Aorta (tissue), 5 donors: ENCODE data around the gene MRPL21. TPM values are rescaled to one million over a fixed set of nuclear protein-coding genes. Genes with fewer than 3 reads are reported as not detected.
A peak's percentile ranks its signal among the peaks of the same experiment; 100 is the strongest.
"Not testable (repeated sequence)": the region's sequence is repeated elsewhere in the genome, so short reads cannot be mapped to it uniquely, and the experiment has no call there.

ENCODE experiments used
- ATAC-seq: fragments of 200-7000 bp; cut with Tn5 transposase; one replicate; pipeline ENCODE4 v1.9.1; 2022; ENCODE audit warnings: moderate library complexity; ENCODE audit not compliant: low FRiP score
- DNase-seq, 2 donors: peaks; one replicate each; pipeline ENCODE4 v3.0.0-alpha.2; 2020
- H3K27ac ChIP-seq, 2 donors: one replicate each; pipeline ENCODE4 v1.5.1; 2013; ENCODE audit warnings: low read length in 2 of 2, mild to moderate bottlenecking in 2 of 2, moderate library complexity in 2 of 2, control low read depth in 1 of 2, inconsistent platforms in 1 of 2, low read depth in 1 of 2
- H3K27me3 ChIP-seq, 2 donors: one replicate each; pipeline ENCODE4 v1.6.1; 2013; ENCODE audit warnings: control low read depth in 1 of 2, low read length in 1 of 2, mild to moderate bottlenecking in 1 of 2, moderate library complexity in 1 of 2; ENCODE audit not compliant: insufficient read depth in 2 of 2, control insufficient read depth in 1 of 2
- H3K36me3 ChIP-seq, 2 donors: one replicate each; pipeline ENCODE4 v1.6.1; 2013; ENCODE audit warnings: control low read depth in 1 of 2, low read length in 1 of 2, mild to moderate bottlenecking in 1 of 2; ENCODE audit not compliant: insufficient read depth in 2 of 2, control insufficient read depth in 1 of 2
- H3K4me1 ChIP-seq, 2 donors: one replicate each; pipeline ENCODE4 v1.6.1; 2013; ENCODE audit warnings: low read length in 2 of 2, control low read depth in 1 of 2, mild to moderate bottlenecking in 1 of 2, moderate library complexity in 1 of 2; ENCODE audit not compliant: insufficient read depth in 2 of 2, control insufficient read depth in 1 of 2
- H3K4me3 ChIP-seq, 2 donors: one replicate each; pipeline ENCODE4 v1.5.1; 2013; ENCODE audit warnings: low read length in 2 of 2, control low read depth in 1 of 2, mild to moderate bottlenecking in 1 of 2
- H3K9me3 ChIP-seq: one replicate; pipeline ENCODE4 v1.6.1; 2013; ENCODE audit warnings: mild to moderate bottlenecking, low read length; ENCODE audit not compliant: control insufficient read depth
- WGBS, 2 donors: extraction: QIAGEN DNeasy Blood & Tissue Kit; methylation state at CpG; one replicate each; pipeline ENCODE4 v1.1.7; 2013; 5-methylcytosine and 5-hydroxymethylcytosine counted together
- intact Hi-C, 2 donors: fragments of 100-400 bp; cut with DNase I; formaldehyde crosslinking; loops; one replicate each; pipeline versions ENCODE4 v1.14.2 to v1.15.0; 2022
- polyA plus RNA-seq, 2 donors: library from polyadenylated mRNA; stranded (reverse); fragments of 200-250 nt; gene quantifications; one replicate each; pipeline ENCODE4 v1.2.3, GENCODE V29; 2013
- total RNA-seq, 2 donors: library from RNA; stranded (reverse); fragmentation: NEBNext Ultra II Directional; extraction: Animal tissue kit (Norgen Biotek cat#: 25700); gene quantifications; one replicate each; pipeline ENCODE4 v1.2.1, GENCODE V29; 2021
- donor health status: healthy with polysubstance abuse.
- donor health status: Bipolar disorder and iron deficiency.
- donor health status: DM: no; HTN: no; CAD: no.
- donor health status: DM: no; HTN: no; CAD: no.
- donor health status: DM: yes; HTN: yes; CAD: no.

MRPL21 gene
- total and polyA plus RNA-seq, 4 donors, result 31.7 to 69.7 (median 44.3) TPM

DNA sequence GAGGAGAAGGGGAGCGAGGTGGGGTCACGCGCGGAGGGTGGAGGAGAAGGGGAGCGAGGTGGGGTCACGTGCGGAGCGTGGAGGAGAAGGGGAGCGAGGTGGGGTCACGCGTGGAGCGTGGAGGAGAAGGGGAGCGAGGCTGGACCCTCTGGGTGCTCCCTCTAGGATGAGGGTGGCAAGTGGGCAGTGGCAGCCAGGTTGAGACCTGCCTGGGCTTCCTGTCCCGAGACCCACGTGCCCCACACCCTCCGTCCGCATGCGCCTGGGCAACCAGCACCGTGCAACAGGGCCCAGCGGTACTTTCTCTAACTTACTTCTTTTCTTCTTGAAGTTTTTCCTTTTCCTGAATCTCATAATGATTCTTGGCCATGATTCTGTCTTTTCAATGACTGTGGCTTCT is 11.1 kb downstream of the MRPL21 start:
- H3K36me3 ChIP-seq, result peaks cover 0 to 2% of the 10 kb centered on the region in 2 donors

DNA sequence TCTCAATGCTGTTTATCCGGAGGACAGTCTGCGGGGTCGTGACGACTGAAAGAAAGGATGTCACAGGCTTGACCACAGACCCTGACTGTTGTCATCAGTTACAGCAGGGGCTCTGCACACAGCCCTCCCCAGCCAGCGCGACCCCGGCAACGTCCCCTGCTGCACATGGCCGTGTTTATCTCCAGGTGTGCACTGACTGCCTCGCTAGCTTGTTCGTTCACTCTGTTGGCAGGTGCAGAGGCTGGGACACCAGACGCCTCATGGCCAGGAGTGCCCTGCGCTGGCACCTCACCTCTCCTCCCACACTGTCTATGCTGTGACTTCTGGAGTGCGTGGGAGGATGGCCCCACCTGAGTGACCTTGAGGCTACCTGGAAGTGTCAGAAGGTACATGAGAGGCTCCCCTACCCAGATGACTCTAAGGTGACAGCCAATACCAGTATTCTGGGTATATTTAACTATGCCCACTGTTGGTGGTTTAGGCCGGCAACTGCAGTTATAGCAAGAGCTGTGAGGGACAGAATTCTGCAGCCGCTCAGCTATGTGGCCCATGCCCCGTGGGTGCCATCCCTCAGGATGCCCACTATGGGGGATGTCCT is 12.2 kb downstream of the MRPL21 start:
- H3K9me3 ChIP-seq, result no peaks in the 10 kb centered on the region
- no peak for DNase-seq
- no peak overlapping the region for H3K4me3 ChIP-seq
- no peaks in the 10 kb centered on the region for H3K27me3 ChIP-seq
- no peaks in the 10 kb centered on the region for H3K4me1 ChIP-seq
- WGBS, 2 donors, result 14 to 17% methylated on average over 17 of the region's 17 CpGs
- ATAC-seq, result peak; percentile 33
- no peaks in the 10 kb centered on the region for H3K36me3 ChIP-seq
- H3K27ac ChIP-seq, result peak overlapping the region in 1 of 2 donors; percentile 72
- intact Hi-C loops, result loop anchor here (5.0 kb wide), 1 partner anchor 54 kb away; no protein-coding TSS in a partner anchor

More for the DNA sequence above, 11.1 kb downstream of the MRPL21 start:
- ATAC-seq, result no peak
- Histone ChIP-seq H3K9me3 (no peaks in the 10 kb centered on the region), H3K27ac (no peak overlapping the region), H3K27me3 (no peaks in the 10 kb centered on the region), H3K4me1 (no peaks in the 10 kb centered on the region), H3K4me3 (no peak overlapping the region)
- WGBS, 2 donors, result 89 to 93% methylated on average over 17 to 20 of the region's 20 CpGs
- DNase-seq, result no peak
- intact Hi-C loops, result loop anchor here (5.0 kb wide), 1 partner anchor 55 kb away; no protein-coding TSS in a partner anchor

DNA sequence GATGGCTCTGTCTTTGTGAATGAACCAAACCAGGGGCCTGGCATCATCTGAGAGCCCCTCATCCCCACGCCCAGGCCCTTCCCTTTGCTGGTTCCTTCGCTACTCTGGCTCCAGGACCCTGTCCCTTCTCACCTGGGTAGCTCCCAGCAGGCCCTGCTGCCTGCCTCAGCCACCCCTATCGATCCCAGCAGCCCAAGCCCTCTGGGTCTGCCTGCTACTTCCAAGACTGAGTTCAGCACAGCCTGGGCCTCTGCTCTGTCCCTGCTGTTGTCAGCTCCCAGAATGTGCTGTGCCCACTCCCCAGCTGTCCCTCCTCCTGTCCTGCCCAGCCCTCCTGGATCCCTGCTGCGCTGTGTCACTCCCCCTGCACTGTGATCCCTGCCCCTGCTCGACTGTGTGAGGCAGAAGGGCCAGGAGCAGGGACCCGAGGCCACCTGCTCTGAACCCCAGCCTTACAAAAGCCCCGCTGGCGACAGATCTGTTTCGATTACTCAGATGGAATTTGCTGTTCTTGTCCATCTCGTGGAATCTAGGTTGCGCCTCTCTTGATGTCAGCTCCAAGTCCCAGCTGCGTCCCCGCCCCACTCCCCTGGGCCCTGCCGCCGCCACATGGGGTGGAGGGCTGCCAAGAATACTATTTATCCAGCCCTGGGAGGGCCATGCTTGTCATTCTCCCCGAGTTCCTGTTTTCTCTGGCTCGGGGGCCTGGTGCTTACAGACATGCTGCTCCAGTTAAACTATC is 13.0 kb downstream of the MRPL21 start:
- Histone ChIP-seq H3K27me3 (no peaks in the 10 kb centered on the region), H3K27ac (peak overlapping the region in 1 of 2 donors; percentile 70), H3K4me3 (no peak overlapping the region), H3K4me1 (no peaks in the 10 kb centered on the region), H3K36me3 (no peaks in the 10 kb centered on the region), H3K9me3 (no peaks in the 10 kb centered on the region)
- intact Hi-C loops, result loop anchor here (5.0 kb wide), 1 partner anchor 53 kb away; no protein-coding TSS in a partner anchor
- DNase-seq (peak; percentile 93 to 95), ATAC-seq (peak; percentile 94)
- WGBS, 2 donors, result 3 to 8% methylated on average over 17 of the region's 17 CpGs

DNA sequence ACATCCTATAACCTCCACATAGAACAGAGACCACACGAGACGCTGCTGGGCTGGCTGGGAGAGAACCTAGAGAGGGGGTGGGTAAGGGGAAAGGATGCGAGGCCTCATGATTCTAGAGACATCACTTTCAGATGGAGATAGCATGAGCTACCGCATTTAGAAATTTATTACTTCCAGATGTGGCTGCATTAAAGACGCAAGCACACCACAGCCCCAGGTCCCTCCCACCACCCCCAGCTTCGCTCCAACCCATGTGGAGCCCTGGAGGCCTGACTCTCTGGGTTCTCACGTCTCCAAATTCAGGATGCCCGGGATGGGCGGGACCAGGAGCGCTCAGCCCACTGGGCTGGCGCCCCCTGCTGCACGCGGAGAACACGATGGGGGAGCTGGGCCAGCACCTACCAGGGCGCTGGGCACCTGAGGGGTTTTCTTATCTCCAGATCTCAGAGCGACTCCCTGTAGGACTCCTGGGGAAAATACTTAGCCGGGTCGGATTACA is 13.6 kb downstream of the MRPL21 start:
- Histone ChIP-seq H3K4me3 (no peak overlapping the region), H3K27ac (peak overlapping the region in 1 of 2 donors; percentile 70), H3K36me3 (no peaks in the 10 kb centered on the region), H3K4me1 (no peaks in the 10 kb centered on the region), H3K27me3 (no peaks in the 10 kb centered on the region), H3K9me3 (no peaks in the 10 kb centered on the region)
- peak; percentile 71 to 90 for DNase-seq
- peak; percentile 89 for ATAC-seq
- intact Hi-C loops, result loop anchor here (5.0 kb wide), 1 partner anchor 53 kb away; no protein-coding TSS in a partner anchor
- WGBS, 2 donors, result 30 to 32% methylated on average over 18 of the region's 18 CpGs

DNA sequence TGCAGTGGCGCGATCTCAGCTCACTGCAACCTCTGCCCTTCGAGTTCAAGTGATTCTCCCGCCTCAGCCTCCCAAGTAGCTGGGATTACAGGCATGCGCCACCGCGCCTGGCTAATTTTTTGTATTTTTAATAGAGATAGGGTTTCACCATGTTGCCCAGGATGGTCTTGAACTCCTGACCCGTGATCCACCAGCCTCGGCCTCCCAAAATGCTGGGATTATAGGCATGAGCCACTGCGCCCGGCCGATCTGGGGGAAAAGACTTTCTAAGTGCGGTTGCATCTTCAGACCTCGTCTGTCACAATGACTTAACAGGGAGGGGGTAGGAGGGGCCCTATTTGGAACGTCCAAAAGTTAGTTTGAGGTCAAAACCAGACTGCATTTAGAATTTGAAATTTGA is 18.8 kb downstream of the MRPL21 start:
- 94 to 95% methylated on average over 15 of the region's 15 CpGs for WGBS, 2 donors
- DNase-seq, H3K4me1 ChIP-seq, H3K36me3 ChIP-seq, H3K4me3 ChIP-seq, H3K27me3 ChIP-seq, intact Hi-C loops, H3K9me3 ChIP-seq, H3K27ac ChIP-seq, ATAC-seq: not testable (repeated sequence)

DNA sequence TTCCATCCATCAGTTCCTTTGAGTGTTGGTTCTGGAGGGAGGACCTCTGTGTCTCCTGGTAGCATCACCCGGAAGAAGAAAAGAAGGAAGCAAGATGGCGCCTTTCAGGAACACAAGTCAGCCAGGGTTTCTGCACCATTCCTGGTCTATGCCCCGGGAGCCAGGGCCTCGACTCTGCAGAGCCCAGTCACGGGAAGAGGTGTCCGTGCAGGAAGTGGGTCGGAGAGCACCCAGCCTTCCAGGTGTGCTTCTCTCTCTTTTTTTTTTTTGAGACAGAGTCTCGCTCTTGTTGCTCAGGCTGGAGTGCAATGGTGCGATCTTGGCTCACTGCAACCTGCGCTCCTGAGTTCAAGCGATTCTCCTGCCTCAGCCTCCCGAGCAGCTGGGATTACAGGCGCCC is 21.2 kb downstream of the MRPL21 start:
- ATAC-seq, result no peak
- peak in 1 of 2 donors; percentile 40 for DNase-seq
- Histone ChIP-seq H3K9me3 (no peaks in the 10 kb centered on the region), H3K4me1 (no peaks in the 10 kb centered on the region), H3K27me3 (no peaks in the 10 kb centered on the region), H3K4me3 (no peak overlapping the region), H3K27ac (no peak overlapping the region), H3K36me3 (no peaks in the 10 kb centered on the region)
- intact Hi-C loops, result no loop called here
- 90% methylated on average over 13 of the region's 13 CpGs for WGBS, 2 donors

- H3K4me1 ChIP-seq, result no peaks in the 10 kb centered on the region
- DNase-seq, result no peak
- ATAC-seq, result no peak
- intact Hi-C loops, result no loop called here
- no peaks in the 10 kb centered on the region for H3K9me3 ChIP-seq
- no peaks in the 10 kb centered on the region for H3K27me3 ChIP-seq
- no peaks in the 10 kb centered on the region for H3K36me3 ChIP-seq
- no peak overlapping the region for H3K27ac ChIP-seq
- H3K4me3 ChIP-seq, result no peak overlapping the region
- 98% methylated on average over 2 of the region's 2 CpGs for WGBS, 2 donors
Observed at GRCh38 chr11:68881320-68881719, 22.3 kb downstream of the MRPL21 start.

- no peak for DNase-seq
- intact Hi-C loops, result no loop called here
- no peak for ATAC-seq
- Histone ChIP-seq H3K36me3 (no peaks in the 10 kb centered on the region), H3K27ac (no peak overlapping the region), H3K4me3 (no peak overlapping the region), H3K27me3 (no peaks in the 10 kb centered on the region), H3K9me3 (no peaks in the 10 kb centered on the region), H3K4me1 (no peaks in the 10 kb centered on the region)
- 96 to 98% methylated on average over 5 of the region's 5 CpGs for WGBS, 2 donors
Observed at GRCh38 chr11:68880851-68881250, 22.8 kb downstream of the MRPL21 start.
